Measurements from ENCODE around the gene TMEM245. TPM values are rescaled to one million over a fixed set of nuclear protein-coding genes. Genes with fewer than 3 reads are reported as not detected.

The TMEM245 gene
- total and polyA plus RNA-seq, 2 of the 13 experiments (the other 11 are each of a cell fraction or from before 2014, with no cell fraction given) = 53.5 to 55.4 TPM

DNA sequence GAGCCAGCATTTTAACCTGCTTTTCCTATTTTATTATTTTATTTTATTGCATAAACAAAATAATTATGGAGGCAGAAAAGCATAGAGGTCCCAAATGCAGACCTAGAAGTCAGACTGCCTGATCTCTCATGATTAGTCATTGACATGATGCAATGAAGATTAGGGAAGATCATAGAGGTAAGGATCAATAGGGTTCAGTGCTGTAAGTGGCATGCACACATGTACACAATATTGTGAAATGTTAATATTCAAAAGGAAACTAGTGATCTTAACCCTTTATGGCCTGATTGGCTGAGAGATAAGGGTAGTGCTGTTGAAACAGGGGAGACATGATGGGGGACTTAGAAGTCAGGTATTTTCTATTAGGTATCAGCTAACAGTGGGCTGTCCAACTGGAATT lies 48.4 kb upstream of the TMEM245 start (continued):
- TF ChIP-seq, protein P1, sequence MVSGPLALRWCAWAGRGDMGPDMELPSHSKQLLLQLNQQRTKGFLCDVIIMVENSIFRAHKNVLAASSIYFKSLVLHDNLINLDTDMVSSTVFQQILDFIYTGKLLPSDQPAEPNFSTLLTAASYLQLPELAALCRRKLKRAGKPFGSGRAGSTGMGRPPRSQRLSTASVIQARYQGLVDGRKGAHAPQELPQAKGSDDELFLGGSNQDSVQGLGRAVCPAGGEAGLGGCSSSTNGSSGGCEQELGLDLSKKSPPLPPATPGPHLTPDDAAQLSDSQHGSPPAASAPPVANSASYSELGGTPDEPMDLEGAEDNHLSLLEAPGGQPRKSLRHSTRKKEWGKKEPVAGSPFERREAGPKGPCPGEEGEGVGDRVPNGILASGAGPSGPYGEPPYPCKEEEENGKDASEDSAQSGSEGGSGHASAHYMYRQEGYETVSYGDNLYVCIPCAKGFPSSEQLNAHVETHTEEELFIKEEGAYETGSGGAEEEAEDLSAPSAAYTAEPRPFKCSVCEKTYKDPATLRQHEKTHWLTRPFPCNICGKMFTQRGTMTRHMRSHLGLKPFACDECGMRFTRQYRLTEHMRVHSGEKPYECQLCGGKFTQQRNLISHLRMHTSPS (CRISPR knock-in tag; IDR thresholded peaks at IDR 0.05; ENCODE audit: low read depth) = no peak
- TF ChIP-seq, protein P2, sequence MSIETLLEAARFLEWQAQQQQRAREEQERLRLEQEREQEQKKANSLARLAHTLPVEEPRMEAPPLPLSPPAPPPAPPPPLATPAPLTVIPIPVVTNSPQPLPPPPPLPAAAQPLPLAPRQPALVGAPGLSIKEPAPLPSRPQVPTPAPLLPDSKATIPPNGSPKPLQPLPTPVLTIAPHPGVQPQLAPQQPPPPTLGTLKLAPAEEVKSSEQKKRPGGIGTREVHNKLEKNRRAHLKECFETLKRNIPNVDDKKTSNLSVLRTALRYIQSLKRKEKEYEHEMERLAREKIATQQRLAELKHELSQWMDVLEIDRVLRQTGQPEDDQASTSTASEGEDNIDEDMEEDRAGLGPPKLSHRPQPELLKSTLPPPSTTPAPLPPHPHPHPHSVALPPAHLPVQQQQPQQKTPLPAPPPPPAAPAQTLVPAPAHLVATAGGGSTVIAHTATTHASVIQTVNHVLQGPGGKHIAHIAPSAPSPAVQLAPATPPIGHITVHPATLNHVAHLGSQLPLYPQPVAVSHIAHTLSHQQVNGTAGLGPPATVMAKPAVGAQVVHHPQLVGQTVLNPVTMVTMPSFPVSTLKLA (IDR thresholded peaks at IDR 0.05) = no peak
- TF ChIP-seq, protein P3, sequence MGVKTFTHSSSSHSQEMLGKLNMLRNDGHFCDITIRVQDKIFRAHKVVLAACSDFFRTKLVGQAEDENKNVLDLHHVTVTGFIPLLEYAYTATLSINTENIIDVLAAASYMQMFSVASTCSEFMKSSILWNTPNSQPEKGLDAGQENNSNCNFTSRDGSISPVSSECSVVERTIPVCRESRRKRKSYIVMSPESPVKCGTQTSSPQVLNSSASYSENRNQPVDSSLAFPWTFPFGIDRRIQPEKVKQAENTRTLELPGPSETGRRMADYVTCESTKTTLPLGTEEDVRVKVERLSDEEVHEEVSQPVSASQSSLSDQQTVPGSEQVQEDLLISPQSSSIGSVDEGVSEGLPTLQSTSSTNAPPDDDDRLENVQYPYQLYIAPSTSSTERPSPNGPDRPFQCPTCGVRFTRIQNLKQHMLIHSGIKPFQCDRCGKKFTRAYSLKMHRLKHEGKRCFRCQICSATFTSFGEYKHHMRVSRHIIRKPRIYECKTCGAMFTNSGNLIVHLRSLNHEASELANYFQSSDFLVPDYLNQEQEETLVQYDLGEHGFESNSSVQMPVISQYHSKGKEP (CRISPR knock-in tag; IDR thresholded peaks at IDR 0.05) = no peak
- TF ChIP-seq ZNF564 (CRISPR knock-in tag; IDR thresholded peaks at IDR 0.05) (no peak), ZNF530 (CRISPR knock-in tag; IDR thresholded peaks at IDR 0.05; ENCODE audit: low read depth) (no peak), MED1 (CRISPR knock-in tag; IDR thresholded peaks at IDR 0.05) (no peak), ZBTB1 (CRISPR knock-in tag; IDR thresholded peaks at IDR 0.05; ENCODE audit: borderline replicate concordance) (no peak), ATF7-NPFF (CRISPR knock-in tag; IDR thresholded peaks at IDR 0.05; ENCODE audit: low read depth) (no peak), NCOA1 (CRISPR knock-in tag; IDR thresholded peaks at IDR 0.05) (no peak), ZNF850 (CRISPR knock-in tag; conservative IDR thresholded peaks at IDR 0.05) (no peak), KMT2B (CRISPR knock-in tag; IDR thresholded peaks at IDR 0.05) (no peak), CREM (IDR thresholded peaks at IDR 0.05) (no peak), CREM (CRISPR knock-in tag; IDR thresholded peaks at IDR 0.05) (no peak), KAT8 (CRISPR knock-in tag; IDR thresholded peaks at IDR 0.05) (no peak), ZNF451 (CRISPR knock-in tag; IDR thresholded peaks at IDR 0.05) (no peak), JUND (CRISPR knock-in tag; IDR thresholded peaks at IDR 0.05) (no peak), TSC22D2 (CRISPR knock-in tag; IDR thresholded peaks at IDR 0.05; ENCODE audit: borderline replicate concordance) (no peak), XRCC5 (optimal IDR thresholded peaks at IDR 0.05; ENCODE audit: low read length) (no peak)
- TF ChIP-seq, protein P4, sequence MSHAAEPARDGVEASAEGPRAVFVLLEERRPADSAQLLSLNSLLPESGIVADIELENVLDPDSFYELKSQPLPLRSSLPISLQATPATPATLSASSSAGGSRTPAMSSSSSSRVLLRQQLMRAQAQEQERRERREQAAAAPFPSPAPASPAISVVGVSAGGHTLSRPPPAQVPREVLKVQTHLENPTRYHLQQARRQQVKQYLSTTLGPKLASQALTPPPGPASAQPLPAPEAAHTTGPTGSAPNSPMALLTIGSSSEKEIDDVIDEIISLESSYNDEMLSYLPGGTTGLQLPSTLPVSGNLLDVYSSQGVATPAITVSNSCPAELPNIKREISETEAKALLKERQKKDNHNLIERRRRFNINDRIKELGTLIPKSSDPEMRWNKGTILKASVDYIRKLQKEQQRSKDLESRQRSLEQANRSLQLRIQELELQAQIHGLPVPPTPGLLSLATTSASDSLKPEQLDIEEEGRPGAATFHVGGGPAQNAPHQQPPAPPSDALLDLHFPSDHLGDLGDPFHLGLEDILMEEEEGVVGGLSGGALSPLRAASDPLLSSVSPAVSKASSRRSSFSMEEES (CRISPR knock-in tag; IDR thresholded peaks at IDR 0.05) = no peak
- TF ChIP-seq, protein P5, sequence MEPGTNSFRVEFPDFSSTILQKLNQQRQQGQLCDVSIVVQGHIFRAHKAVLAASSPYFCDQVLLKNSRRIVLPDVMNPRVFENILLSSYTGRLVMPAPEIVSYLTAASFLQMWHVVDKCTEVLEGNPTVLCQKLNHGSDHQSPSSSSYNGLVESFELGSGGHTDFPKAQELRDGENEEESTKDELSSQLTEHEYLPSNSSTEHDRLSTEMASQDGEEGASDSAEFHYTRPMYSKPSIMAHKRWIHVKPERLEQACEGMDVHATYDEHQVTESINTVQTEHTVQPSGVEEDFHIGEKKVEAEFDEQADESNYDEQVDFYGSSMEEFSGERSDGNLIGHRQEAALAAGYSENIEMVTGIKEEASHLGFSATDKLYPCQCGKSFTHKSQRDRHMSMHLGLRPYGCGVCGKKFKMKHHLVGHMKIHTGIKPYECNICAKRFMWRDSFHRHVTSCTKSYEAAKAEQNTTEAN (CRISPR knock-in tag; conservative IDR thresholded peaks at IDR 0.05) = no peak
- TF ChIP-seq, protein P6, sequence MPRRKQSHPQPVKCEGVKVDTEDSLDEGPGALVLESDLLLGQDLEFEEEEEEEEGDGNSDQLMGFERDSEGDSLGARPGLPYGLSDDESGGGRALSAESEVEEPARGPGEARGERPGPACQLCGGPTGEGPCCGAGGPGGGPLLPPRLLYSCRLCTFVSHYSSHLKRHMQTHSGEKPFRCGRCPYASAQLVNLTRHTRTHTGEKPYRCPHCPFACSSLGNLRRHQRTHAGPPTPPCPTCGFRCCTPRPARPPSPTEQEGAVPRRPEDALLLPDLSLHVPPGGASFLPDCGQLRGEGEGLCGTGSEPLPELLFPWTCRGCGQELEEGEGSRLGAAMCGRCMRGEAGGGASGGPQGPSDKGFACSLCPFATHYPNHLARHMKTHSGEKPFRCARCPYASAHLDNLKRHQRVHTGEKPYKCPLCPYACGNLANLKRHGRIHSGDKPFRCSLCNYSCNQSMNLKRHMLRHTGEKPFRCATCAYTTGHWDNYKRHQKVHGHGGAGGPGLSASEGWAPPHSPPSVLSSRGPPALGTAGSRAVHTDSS (CRISPR knock-in tag; conservative IDR thresholded peaks at IDR 0.05) = no peak
- TF ChIP-seq, protein P7, sequence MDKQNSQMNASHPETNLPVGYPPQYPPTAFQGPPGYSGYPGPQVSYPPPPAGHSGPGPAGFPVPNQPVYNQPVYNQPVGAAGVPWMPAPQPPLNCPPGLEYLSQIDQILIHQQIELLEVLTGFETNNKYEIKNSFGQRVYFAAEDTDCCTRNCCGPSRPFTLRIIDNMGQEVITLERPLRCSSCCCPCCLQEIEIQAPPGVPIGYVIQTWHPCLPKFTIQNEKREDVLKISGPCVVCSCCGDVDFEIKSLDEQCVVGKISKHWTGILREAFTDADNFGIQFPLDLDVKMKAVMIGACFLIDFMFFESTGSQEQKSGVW (CRISPR knock-in tag; IDR thresholded peaks at IDR 0.05; ENCODE audit: borderline replicate concordance) = no peak

Measured in HepG2 (cell line).